ENCODE data around the gene SCT.
"Not testable (repeated sequence)": the region's sequence is repeated elsewhere in the genome, so short reads cannot be mapped to it uniquely, and the experiment has no call there.

Gene SCT

GRCh38 chr11:626475-627307 is at the start of gene SCT:
Gene SCT (minus strand): TSS chr11:627181. CDS start chr11:627143, 38 bp downstream.
- Mint-ChIP-seq H3K27me3 (peaks cover 41% of the 10 kb centered on the region), H3K4me3 (peak within 1 kb of the TSS; percentile 62 to 72), H3K4me1 (peaks cover 33% of the 10 kb centered on the region), H3K27ac (peak within 1 kb of the TSS in 1 of 2 donors; percentile 48), H3K9me3 (no peaks in the 10 kb centered on the region)
- ATAC-seq (peak; percentile 5), DNase-seq (no peak)

GRCh38 chr11:674406-674805 is 47.4 kb upstream of the SCT start:
- Mint-ChIP-seq H3K4me1 (no peaks in the 10 kb centered on the region), H3K27me3 (no peaks in the 10 kb centered on the region), H3K4me3 (no peak overlapping the region), H3K9me3 (no peaks in the 10 kb centered on the region), H3K27ac (peak overlapping the region in 1 of 2 donors; percentile 86)
- ATAC-seq = no peak
- DNase-seq = no peak

GRCh38 chr11:673866-674265 is 46.9 kb upstream of the SCT start:
- Mint-ChIP-seq H3K27me3 (no peaks in the 10 kb centered on the region), H3K9me3 (no peaks in the 10 kb centered on the region), H3K4me1 (no peaks in the 10 kb centered on the region), H3K27ac (peak overlapping the region in 1 of 2 donors; percentile 92), H3K4me3 (no peak overlapping the region)
- no peak for ATAC-seq
- DNase-seq = no peak

- Mint-ChIP-seq H3K9me3 (no peaks in the 10 kb centered on the region), H3K4me1 (peaks cover 7% of the 10 kb centered on the region), H3K27me3 (no peaks in the 10 kb centered on the region), H3K27ac (peak overlapping the region in 1 of 2 donors; percentile 27), H3K4me3 (no peak overlapping the region)
- ATAC-seq (no peak), DNase-seq (no peak)
Observed at GRCh38 chr11:665704-666281, 38.8 kb upstream of the SCT start.

- ATAC-seq (no peak), DNase-seq (no peak)
- peak overlapping the region in 1 of 2 donors; percentile 67 for H3K27ac Mint-ChIP-seq
- peaks cover 7% of the 10 kb centered on the region for H3K4me1 Mint-ChIP-seq
- no peak overlapping the region for H3K4me3 Mint-ChIP-seq
- H3K27me3 Mint-ChIP-seq = no peaks in the 10 kb centered on the region
- no peaks in the 10 kb centered on the region for H3K9me3 Mint-ChIP-seq
Observed at GRCh38 chr11:665062-665703, 38.2 kb upstream of the SCT start.

- Mint-ChIP-seq H3K27me3 (no peaks in the 10 kb centered on the region), H3K27ac (no peak overlapping the region), H3K4me1 (peaks cover 7% of the 10 kb centered on the region), H3K9me3 (no peaks in the 10 kb centered on the region), H3K4me3 (no peak overlapping the region)
- ATAC-seq = peak; percentile 79
- peak in 1 of 2 donors; percentile 41 for DNase-seq
Observed at GRCh38 chr11:662689-663274, 35.8 kb upstream of the SCT start.

- Mint-ChIP-seq H3K9me3 (no peaks in the 10 kb centered on the region), H3K27me3 (no peaks in the 10 kb centered on the region), H3K4me1 (peaks cover 7% of the 10 kb centered on the region), H3K27ac (no peak overlapping the region), H3K4me3 (no peak overlapping the region)
- ATAC-seq (no peak), DNase-seq (no peak)
Observed at GRCh38 chr11:660681-661444, 33.9 kb upstream of the SCT start.

GRCh38 chr11:660281-660680 is 33.3 kb upstream of the SCT start:
- no peak for ATAC-seq
- Mint-ChIP-seq H3K4me3 (no peak overlapping the region), H3K27me3 (no peaks in the 10 kb centered on the region), H3K27ac (no peak overlapping the region), H3K4me1 (peaks cover 7% of the 10 kb centered on the region), H3K9me3 (no peaks in the 10 kb centered on the region)
- DNase-seq = no peak

GRCh38 chr11:659532-660085 is 32.6 kb upstream of the SCT start:
- peaks cover 7% of the 10 kb centered on the region for H3K4me1 Mint-ChIP-seq
- no peak overlapping the region for H3K27ac Mint-ChIP-seq
- no peaks in the 10 kb centered on the region for H3K27me3 Mint-ChIP-seq
- no peaks in the 10 kb centered on the region for H3K9me3 Mint-ChIP-seq
- no peak overlapping the region for H3K4me3 Mint-ChIP-seq
- DNase-seq (no peak), ATAC-seq (no peak)

GRCh38 chr11:657691-658126 is 30.7 kb upstream of the SCT start:
- DNase-seq (no peak), ATAC-seq (no peak)
- H3K9me3 Mint-ChIP-seq = no peaks in the 10 kb centered on the region
- no peaks in the 10 kb centered on the region for H3K27me3 Mint-ChIP-seq
- peaks cover 4% of the 10 kb centered on the region for H3K4me1 Mint-ChIP-seq
- peak overlapping the region in 1 of 2 donors; percentile 87 for H3K27ac Mint-ChIP-seq
- no peak overlapping the region for H3K4me3 Mint-ChIP-seq

- no peak overlapping the region for H3K27ac Mint-ChIP-seq
- H3K4me3 Mint-ChIP-seq = no peak overlapping the region
- no peaks in the 10 kb centered on the region for H3K27me3 Mint-ChIP-seq
- no peaks in the 10 kb centered on the region for H3K4me1 Mint-ChIP-seq
- no peaks in the 10 kb centered on the region for H3K9me3 Mint-ChIP-seq
- no peak for DNase-seq
- no peak for ATAC-seq
Observed at GRCh38 chr11:656866-657265, 29.9 kb upstream of the SCT start.

GRCh38 chr11:656426-656825 is 29.4 kb upstream of the SCT start:
- Mint-ChIP-seq H3K4me3 (no peak overlapping the region), H3K27ac (no peak overlapping the region), H3K9me3 (no peaks in the 10 kb centered on the region), H3K4me1 (no peaks in the 10 kb centered on the region), H3K27me3 (no peaks in the 10 kb centered on the region)
- DNase-seq = no peak
- no peak for ATAC-seq

GRCh38 chr11:655036-655726 is 28.2 kb upstream of the SCT start:
- H3K4me3 Mint-ChIP-seq = no peak overlapping the region
- H3K9me3 Mint-ChIP-seq = no peaks in the 10 kb centered on the region
- H3K4me1 Mint-ChIP-seq = no peaks in the 10 kb centered on the region
- DNase-seq (no peak), ATAC-seq (no peak)
- no peak overlapping the region for H3K27ac Mint-ChIP-seq
- H3K27me3 Mint-ChIP-seq = no peaks in the 10 kb centered on the region

- H3K27me3 Mint-ChIP-seq, DNase-seq, H3K9me3 Mint-ChIP-seq, H3K4me3 Mint-ChIP-seq, H3K4me1 Mint-ChIP-seq, H3K27ac Mint-ChIP-seq, ATAC-seq: not testable (repeated sequence)
Observed at GRCh38 chr11:654444-654843, 27.5 kb upstream of the SCT start.

Data from stimulated activated naive CD8-positive, alpha-beta T cell treated with anti-CD3 and anti-CD28 coated beads, Interleukin-15, amount 100 ng/mL, for 72 hours (primary cell).